Naive B cell (primary cell): ENCODE results near the gene HHAT. TPM values are rescaled to one million over a fixed set of nuclear protein-coding genes. Genes with fewer than 3 reads are reported as not detected.

ENCODE experiments used
- ATAC-seq, 2 donors: fragments of 150-1000 bp; cut with Tn5 transposase; 2 replicates each; pipeline ENCODE4 v1.10.0; 2021; ENCODE audit warnings: low read depth in 2 of 2, mild to moderate bottlenecking in 2 of 2, moderate library complexity in 2 of 2
- DNase-seq: peaks from one replicate; pipeline ENCODE4 v3.0.0; 2022
- H3K27ac Mint-ChIP-seq, 6 donors: one replicate each; pipeline ENCODE4 v1.8.0; 2020 to 2022; ENCODE audit warnings: mild to moderate bottlenecking in 6 of 6, mixed read lengths in 6 of 6, moderate library complexity in 5 of 6, inconsistent platforms in 2 of 6
- H3K27me3 Mint-ChIP-seq, 3 donors: one replicate each; pipeline ENCODE4 v1.8.0; 2021 to 2022; ENCODE audit warnings: mixed read lengths in 3 of 3, mild to moderate bottlenecking in 1 of 3
- H3K36me3 Mint-ChIP-seq, 2 donors: one replicate each; pipeline ENCODE4 v1.8.0; 2020 to 2022; ENCODE audit warnings: mixed read lengths in 2 of 2, inconsistent platforms in 1 of 2, mild to moderate bottlenecking in 1 of 2
- H3K4me1 Mint-ChIP-seq, 3 donors: one replicate each; pipeline ENCODE4 v1.8.0; 2020 to 2022; ENCODE audit warnings: mixed read lengths in 3 of 3, inconsistent platforms in 1 of 3, mild to moderate bottlenecking in 1 of 3, moderate library complexity in 1 of 3
- H3K4me3 Mint-ChIP-seq, 8 donors: one replicate each; pipeline ENCODE4 v1.8.0; 2020 to 2022; ENCODE audit warnings: mild to moderate bottlenecking in 8 of 8, mixed read lengths in 8 of 8, moderate library complexity in 8 of 8, inconsistent platforms in 2 of 8
- H3K9me3 Mint-ChIP-seq, 7 donors: one replicate each; pipeline ENCODE4 v1.8.0; 2020 to 2022; ENCODE audit warnings: mixed read lengths in 7 of 7, mild to moderate bottlenecking in 5 of 7, inconsistent platforms in 2 of 7, moderate library complexity in 1 of 7
- polyA plus RNA-seq, 6 donors: library from polyadenylated mRNA; unstranded; fragments of 300-500 nt; fragmentation: Illumina TruSeq; gene quantifications; one replicate each; pipeline ENCODE4 v1.2.3, GENCODE V29; 2021; ENCODE audit warnings: low read depth in 6 of 6

HHAT gene
- polyA plus RNA-seq, 6 donors from 2014 or later = 0.69 to 2.8 (median 1.6) TPM; not detected in 1

DNA sequence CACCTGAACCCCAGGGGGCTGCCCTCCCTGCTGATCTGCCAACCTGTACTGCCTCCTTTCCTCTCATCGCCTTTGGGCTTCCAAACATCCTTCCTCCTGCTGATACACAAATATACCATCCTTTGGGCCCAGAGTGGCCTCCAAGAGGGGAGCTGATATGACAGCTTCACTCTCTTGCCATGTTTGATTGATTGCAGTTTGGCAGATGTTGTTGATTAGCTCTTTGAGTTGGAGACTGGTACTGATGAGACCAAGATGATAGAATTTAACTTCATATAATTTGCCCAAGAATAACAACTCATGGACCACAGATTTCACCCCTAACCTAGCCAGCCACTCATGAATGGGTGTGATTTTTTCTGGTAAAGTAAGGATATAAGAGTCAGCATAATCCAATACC is 227.8 kb downstream of the HHAT start:
- DNase-seq (no peak), ATAC-seq (no peak)
- Mint-ChIP-seq H3K4me1 (no peaks in the 10 kb centered on the region), H3K36me3 (no peaks in the 10 kb centered on the region), H3K27ac (no peak overlapping the region), H3K9me3 (no peaks in the 10 kb centered on the region), H3K4me3 (no peak overlapping the region), H3K27me3 (no peaks in the 10 kb centered on the region)

DNA sequence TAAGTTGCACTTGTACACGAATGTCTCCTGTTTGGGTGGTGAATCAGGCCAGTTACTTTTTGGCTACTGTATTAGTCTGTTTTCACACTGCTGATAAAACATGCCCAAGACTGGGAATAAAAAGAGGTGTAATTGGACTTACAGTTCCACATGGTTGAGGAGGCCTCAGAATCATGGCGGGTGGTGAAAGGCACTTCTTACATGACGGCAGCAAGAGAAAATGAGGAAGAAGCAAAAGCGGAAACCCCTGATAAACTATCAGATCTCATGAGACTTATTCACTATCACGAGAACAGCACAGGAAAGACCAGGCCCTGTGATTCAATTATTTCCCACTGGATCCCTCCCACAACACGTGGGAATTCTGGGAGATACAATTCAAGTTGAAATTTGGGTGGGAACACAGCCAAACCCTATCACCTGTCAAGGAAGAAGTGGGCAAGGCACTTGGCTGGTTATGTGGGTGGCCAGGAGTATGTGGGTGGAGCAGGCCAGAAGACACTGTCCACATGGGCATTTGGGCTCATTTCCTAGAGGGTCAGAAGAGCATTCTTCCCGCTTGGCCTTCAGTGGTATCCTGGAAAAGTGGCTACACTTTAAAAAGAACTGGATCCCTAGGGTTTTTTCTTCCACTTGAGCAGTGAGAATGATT is 228.8 kb downstream of the HHAT start:
- Mint-ChIP-seq H3K36me3 (no peaks in the 10 kb centered on the region), H3K4me3 (no peak overlapping the region), H3K27ac (peak overlapping the region in 1 of 6 donors; percentile 54), H3K27me3 (no peaks in the 10 kb centered on the region), H3K4me1 (no peaks in the 10 kb centered on the region), H3K9me3 (no peaks in the 10 kb centered on the region)
- DNase-seq (no peak), ATAC-seq (no peak)

DNA sequence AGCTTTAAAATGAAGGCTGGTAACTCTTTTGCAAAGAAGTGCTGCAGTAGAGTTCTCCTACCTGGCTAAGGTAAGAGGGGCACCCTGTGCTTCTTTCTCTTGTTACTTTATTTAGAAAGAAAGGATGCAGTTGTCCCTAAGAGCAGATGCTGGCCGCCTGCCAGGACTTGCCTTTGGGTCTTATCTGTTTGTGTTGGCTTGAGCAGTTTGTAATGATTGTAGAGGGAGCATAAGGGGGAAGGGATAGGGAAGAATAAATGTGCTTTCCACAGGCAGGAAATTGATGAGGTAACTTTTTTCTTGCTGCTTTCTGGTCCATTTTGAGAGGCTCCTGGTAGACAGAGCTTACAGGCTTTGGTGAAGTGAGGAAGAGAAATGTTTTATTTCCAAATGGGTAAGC is 229.6 kb downstream of the HHAT start:
- no peaks in the 10 kb centered on the region for H3K4me1 Mint-ChIP-seq
- no peak for ATAC-seq
- H3K27ac Mint-ChIP-seq = no peak overlapping the region
- DNase-seq = no peak
- H3K4me3 Mint-ChIP-seq = no peak overlapping the region
- no peaks in the 10 kb centered on the region for H3K27me3 Mint-ChIP-seq
- no peaks in the 10 kb centered on the region for H3K9me3 Mint-ChIP-seq
- H3K36me3 Mint-ChIP-seq = no peaks in the 10 kb centered on the region

DNA sequence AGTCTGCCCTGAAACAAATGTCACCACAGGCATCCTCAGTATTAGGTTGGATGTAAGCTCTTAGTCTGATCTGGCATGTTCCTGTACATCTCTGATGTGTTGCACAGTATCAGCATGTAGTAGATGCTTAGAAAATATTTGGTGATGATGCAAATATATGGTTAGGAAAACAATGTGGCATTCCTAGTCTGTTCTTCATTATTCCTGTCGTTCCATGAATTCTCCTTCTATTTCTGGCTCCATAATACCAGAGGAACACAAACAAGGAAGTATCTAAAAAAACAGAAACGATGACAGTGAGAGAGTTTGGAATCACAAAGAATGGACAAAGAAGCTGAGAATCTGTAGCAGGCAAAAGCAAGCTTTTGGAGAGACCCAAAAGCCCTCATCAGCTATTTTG is 236.6 kb downstream of the HHAT start:
- ATAC-seq (no peak), DNase-seq (no peak)
- H3K9me3 Mint-ChIP-seq = no peaks in the 10 kb centered on the region
- no peaks in the 10 kb centered on the region for H3K4me1 Mint-ChIP-seq
- no peak overlapping the region for H3K27ac Mint-ChIP-seq
- H3K4me3 Mint-ChIP-seq = no peak overlapping the region
- peaks cover 0 to 4% (median 0%) of the 10 kb centered on the region in 3 donors for H3K27me3 Mint-ChIP-seq
- H3K36me3 Mint-ChIP-seq = no peaks in the 10 kb centered on the region

DNA sequence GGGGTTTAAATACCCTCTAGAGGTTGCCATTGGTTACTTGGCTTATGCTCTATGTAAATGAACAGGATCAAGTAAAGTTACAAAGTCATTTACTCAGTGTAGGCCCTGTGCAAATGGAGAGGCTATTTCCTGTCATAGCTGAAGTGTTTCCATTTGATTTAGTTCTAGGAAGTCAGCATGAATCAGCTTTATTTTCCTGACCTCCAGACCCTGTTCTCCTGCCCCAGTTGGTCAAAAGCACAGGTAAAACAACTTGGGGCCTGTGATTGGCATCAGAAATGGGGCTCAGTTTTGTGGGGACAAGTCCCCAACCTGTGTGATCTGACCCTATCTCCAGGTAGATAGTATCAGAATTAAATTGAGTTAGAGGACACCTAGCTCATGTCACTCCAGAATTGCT is 239.9 kb downstream of the HHAT start:
- no peaks in the 10 kb centered on the region for H3K9me3 Mint-ChIP-seq
- ATAC-seq = no peak
- H3K4me3 Mint-ChIP-seq = no peak overlapping the region

DNA sequence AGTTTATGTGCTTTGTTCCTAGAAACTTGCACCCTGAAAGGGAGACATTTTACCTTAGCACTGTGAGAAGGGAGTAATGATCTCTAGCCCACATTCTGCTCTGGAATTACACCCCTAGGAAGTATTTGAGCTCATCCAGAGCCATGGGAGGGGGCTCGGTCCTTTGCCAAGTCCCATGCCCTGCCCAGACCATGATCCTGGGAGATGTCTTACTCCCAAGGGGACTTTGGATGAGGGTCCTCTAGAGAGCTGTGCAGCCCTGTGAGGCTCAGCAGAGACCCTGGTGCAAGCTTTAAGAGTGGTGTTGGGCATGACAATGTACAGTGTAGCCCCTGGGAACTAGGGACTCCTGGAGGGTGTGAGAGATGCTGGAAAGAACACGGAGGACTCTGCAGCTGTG is 241.4 kb downstream of the HHAT start:
- no peak overlapping the region for H3K27ac Mint-ChIP-seq
- no peaks in the 10 kb centered on the region for H3K27me3 Mint-ChIP-seq
- H3K4me3 Mint-ChIP-seq = no peak overlapping the region
- no peaks in the 10 kb centered on the region for H3K36me3 Mint-ChIP-seq
- no peak for DNase-seq
- ATAC-seq = no peak
- no peaks in the 10 kb centered on the region for H3K9me3 Mint-ChIP-seq
- no peaks in the 10 kb centered on the region for H3K4me1 Mint-ChIP-seq

More for the DNA sequence above, 239.9 kb downstream of the HHAT start:
- Mint-ChIP-seq H3K27ac (no peak overlapping the region), H3K36me3 (no peaks in the 10 kb centered on the region), H3K4me1 (no peaks in the 10 kb centered on the region), H3K27me3 (peaks cover 0 to 4% (median 0%) of the 10 kb centered on the region in 3 donors)
- DNase-seq = no peak

DNA sequence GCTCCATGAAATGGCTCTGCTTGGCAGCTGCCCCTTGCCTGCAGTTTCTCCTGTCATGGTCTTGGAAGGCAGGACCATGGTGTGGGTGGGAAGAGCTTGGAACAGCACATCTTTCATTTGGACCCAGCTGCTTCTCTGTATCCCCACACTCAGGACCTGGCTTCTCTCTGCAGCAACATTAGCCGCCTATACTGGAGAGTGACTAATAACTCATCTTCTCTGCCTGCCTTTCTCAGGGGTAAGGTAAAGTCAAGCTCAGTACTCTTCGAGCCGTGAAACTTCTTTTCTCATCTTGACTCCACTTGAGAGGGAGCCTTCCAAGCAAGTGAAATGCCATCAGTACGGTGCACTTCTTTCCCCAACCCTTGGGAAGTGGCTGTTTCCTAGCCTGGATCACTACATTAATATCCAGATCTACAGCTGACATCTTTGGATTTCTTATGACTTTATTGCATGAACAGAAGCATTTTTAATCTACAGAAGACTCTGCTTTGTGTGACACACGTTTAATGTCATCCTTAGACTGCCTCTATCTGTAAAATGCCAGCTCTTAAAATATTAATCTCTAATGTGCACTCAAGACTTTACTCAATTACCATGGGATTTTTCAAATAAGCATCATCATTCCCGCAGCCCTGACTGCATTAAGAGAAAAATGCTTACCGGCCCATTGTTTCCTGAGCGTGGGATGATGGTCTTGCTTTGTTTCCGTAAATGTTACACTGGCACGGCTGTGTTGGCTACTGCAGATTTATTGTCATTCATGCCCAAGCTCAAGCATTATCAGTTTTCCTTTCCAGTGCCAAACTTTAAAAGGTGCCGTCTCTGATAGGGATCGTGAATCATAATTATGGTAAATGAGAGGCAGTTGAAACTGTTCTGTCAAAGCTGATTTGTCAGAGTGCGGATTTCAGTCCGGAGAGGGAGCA is 242.9 kb downstream of the HHAT start:
- H3K4me1 Mint-ChIP-seq = no peaks in the 10 kb centered on the region
- H3K9me3 Mint-ChIP-seq = no peaks in the 10 kb centered on the region
- H3K4me3 Mint-ChIP-seq = no peak overlapping the region
- H3K27ac Mint-ChIP-seq = no peak overlapping the region
- ATAC-seq (no peak), DNase-seq (no peak)
- H3K36me3 Mint-ChIP-seq = no peaks in the 10 kb centered on the region
- H3K27me3 Mint-ChIP-seq = no peaks in the 10 kb centered on the region

DNA sequence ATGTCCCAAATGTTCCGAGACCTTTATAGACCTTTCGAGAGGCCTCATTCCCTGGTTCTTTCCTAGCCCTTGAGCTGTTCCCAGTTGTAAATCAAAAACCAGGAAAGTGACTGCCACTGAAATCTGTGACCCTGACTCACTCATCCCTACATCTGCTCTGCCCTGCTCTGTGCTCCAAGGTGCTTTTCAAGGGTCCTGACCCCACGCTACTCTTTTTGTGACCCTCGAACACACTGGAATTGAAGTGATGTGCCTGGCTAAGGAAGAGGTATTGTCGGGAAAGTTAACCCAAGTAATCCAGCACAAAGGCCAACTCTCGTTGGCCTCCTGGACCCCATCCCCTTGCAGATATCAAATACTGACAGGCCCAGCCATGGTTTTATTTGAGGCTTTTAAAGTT is 244.4 kb downstream of the HHAT start:
- Mint-ChIP-seq H3K36me3 (peaks cover 0 to 5% of the 10 kb centered on the region in 2 donors), H3K9me3 (peaks cover 3 to 8% (median 5%) of the 10 kb centered on the region in 7 donors), H3K27me3 (no peaks in the 10 kb centered on the region), H3K27ac (no peak overlapping the region), H3K4me3 (no peak overlapping the region), H3K4me1 (no peaks in the 10 kb centered on the region)
- DNase-seq (no peak), ATAC-seq (no peak)

DNA sequence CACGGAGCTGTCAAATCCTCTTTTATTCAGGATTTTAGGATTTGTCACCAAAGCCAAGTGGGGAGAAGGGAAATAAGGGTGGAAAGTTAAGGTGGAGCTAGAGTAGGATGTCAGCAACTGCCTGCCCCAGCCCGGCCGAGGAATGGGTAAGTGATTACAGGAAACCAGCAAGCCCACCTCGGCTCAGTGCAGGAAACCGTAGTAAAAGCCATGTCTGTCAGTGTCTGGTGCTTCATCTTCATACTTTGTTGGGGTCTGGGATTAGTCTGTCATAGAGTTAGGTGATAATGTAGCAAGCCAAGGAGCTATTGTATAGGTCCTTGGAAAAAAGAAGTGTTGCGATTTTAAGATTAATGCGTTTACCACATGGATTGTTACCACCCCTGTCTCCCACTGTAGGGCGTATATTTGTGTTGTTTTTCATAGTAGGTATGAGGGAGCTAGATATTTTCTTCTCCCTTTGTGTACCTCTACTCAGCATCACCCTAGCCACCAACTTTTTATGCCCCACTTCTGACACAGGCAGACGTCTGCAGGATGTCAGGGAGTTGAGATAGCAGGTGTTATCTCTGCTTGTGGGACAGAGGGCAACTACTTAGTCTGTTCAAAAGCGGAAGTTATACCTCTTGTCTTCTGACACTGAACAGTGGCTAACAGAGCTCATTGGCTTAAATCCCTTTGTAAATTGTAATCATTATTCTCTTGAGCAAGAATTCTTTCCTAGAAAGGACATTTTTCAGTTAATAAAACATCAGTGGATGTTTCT is 253.7 kb downstream of the HHAT start:
- H3K4me1 Mint-ChIP-seq = peaks cover 8 to 11% (median 10%) of the 10 kb centered on the region in 3 donors
- H3K4me3 Mint-ChIP-seq = no peak overlapping the region
- peak; percentile 75 to 77 for ATAC-seq
- no peaks in the 10 kb centered on the region for H3K27me3 Mint-ChIP-seq
- H3K9me3 Mint-ChIP-seq = peaks cover 0 to 3% (median 0%) of the 10 kb centered on the region in 7 donors
- no peak for DNase-seq
- H3K27ac Mint-ChIP-seq = peak overlapping the region in 1 of 6 donors; percentile 56
- no peaks in the 10 kb centered on the region for H3K36me3 Mint-ChIP-seq

DNA sequence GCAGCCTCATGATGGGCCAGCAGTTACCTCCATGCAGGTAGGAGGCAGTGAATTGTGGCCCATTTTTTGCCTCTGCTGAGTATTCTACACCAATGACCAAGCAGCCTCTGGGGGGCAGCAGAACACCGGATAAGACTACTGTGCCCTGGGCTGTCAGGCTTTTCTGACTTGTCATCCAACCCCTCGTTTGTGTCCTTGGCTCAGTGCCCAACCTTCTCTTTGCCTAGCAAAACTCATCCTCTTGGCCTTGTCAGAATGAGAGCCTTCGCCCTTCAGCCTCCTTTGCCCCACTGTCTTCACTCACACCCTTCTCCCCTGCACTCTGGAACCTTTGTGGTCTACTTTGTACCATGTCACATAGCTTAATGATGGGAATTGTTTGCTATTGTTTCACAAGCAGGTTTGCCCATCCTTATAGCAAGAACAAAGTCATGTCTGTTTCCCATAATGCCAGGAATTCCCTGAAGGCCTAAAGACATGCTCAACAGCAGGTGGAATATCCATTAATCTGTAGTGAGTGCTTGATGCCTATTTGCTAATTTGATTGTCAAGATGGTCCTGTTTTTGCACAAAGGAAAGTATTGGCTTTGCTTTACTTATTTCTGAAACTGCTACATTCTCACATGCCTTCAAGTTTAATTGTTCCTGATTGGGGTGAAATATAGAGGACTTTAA is 255.9 kb downstream of the HHAT start:
- Mint-ChIP-seq H3K4me3 (no peak overlapping the region), H3K27ac (no peak overlapping the region), H3K36me3 (no peaks in the 10 kb centered on the region), H3K4me1 (peaks cover 8 to 11% (median 10%) of the 10 kb centered on the region in 3 donors), H3K9me3 (no peaks in the 10 kb centered on the region), H3K27me3 (no peaks in the 10 kb centered on the region)
- DNase-seq = peak; percentile 43
- ATAC-seq = peak; percentile 55 to 68

DNA sequence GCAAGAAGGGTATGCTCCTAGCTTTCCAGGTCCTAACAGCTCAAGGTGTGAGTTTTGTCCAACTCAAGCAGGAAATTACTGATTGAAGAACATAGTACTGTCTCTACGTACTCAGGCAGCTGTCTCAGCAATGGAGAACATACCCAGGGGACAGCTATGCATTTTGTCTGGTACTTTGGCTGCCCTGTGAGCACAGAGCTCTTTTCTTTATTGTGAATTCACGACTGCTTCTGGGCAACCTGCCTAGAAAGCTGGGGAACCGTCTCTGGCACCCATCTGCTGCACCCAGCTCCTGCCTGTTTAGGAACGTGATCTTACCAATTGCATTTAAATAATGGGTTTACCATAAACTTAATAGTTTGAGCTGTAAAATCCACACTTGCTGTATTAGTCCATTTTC is 258.1 kb downstream of the HHAT start:
- no peak overlapping the region for H3K4me3 Mint-ChIP-seq
- peaks cover 2 to 19% (median 10%) of the 10 kb centered on the region in 7 donors for H3K9me3 Mint-ChIP-seq
- no peak for ATAC-seq
- H3K27me3 Mint-ChIP-seq = no peaks in the 10 kb centered on the region
- no peak for DNase-seq
- H3K36me3 Mint-ChIP-seq = peaks cover 16 to 17% of the 10 kb centered on the region in 2 donors
- H3K27ac Mint-ChIP-seq = no peak overlapping the region
- peaks cover 8 to 10% (median 10%) of the 10 kb centered on the region in 3 donors for H3K4me1 Mint-ChIP-seq

DNA sequence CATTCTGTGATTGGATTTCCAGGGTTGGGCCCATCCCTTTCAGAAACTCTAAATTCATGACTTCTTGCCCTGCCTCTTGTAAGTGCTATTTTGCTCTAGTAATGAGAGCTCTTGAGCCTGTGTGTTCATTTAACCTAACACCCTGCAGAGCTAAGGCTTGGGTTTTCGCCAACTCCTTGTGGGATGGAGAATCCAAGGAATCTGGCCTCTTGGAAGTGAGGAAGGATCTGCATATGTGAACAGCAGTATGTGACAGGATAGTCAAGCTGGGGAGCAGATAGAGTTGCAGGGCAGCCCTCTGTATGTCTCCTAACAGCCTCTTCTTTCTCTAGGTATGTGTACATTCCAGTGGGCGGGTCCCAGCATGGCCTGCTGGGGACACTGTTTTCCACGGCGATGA is 258.9 kb downstream of the HHAT start:
- ATAC-seq (no peak), DNase-seq (no peak)
- no peak overlapping the region for H3K27ac Mint-ChIP-seq
- H3K4me1 Mint-ChIP-seq = peaks cover 1 to 2% (median 2%) of the 10 kb centered on the region in 3 donors
- H3K4me3 Mint-ChIP-seq = no peak overlapping the region
- peaks cover 6 to 19% (median 10%) of the 10 kb centered on the region in 7 donors for H3K9me3 Mint-ChIP-seq
- H3K36me3 Mint-ChIP-seq = peaks cover 16 to 17% of the 10 kb centered on the region in 2 donors
- no peaks in the 10 kb centered on the region for H3K27me3 Mint-ChIP-seq

DNA sequence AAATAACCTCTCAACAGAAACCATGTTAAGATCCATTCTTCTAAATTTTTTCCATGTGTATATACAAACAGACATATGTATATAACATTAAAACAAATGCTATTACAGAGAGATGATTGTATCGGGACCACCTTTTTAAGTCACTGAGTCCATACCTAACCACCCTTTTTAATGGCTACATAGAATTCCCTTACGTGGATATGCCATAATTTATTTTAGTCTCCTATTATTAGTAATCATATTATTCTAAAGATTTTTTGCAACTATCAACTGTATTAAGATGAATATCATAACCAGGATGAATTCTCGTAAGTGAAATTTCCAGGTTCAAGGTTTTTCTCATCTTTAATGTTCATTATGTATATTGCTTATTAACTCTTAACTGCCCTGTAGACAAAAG is 259.7 kb downstream of the HHAT start:
- Mint-ChIP-seq H3K27ac (no peak overlapping the region), H3K9me3 (peaks cover 6 to 19% (median 11%) of the 10 kb centered on the region in 7 donors), H3K27me3 (no peaks in the 10 kb centered on the region), H3K4me1 (no peaks in the 10 kb centered on the region), H3K4me3 (no peak overlapping the region), H3K36me3 (peaks cover 17 to 22% of the 10 kb centered on the region in 2 donors)
- no peak for ATAC-seq
- no peak for DNase-seq
